HG02943 (cell line): Measurements from ENCODE around the gene OSM.

Experiments used
- ATAC-seq: cut with Tn5 transposase; IDR thresholded peaks from one replicate; pipeline ENCODE4 v1.9.1; 2021; ENCODE audit warnings: mild to moderate bottlenecking, low read depth, moderate library complexity; ENCODE audit not compliant: unreplicated experiment

Gene OSM

DNA sequence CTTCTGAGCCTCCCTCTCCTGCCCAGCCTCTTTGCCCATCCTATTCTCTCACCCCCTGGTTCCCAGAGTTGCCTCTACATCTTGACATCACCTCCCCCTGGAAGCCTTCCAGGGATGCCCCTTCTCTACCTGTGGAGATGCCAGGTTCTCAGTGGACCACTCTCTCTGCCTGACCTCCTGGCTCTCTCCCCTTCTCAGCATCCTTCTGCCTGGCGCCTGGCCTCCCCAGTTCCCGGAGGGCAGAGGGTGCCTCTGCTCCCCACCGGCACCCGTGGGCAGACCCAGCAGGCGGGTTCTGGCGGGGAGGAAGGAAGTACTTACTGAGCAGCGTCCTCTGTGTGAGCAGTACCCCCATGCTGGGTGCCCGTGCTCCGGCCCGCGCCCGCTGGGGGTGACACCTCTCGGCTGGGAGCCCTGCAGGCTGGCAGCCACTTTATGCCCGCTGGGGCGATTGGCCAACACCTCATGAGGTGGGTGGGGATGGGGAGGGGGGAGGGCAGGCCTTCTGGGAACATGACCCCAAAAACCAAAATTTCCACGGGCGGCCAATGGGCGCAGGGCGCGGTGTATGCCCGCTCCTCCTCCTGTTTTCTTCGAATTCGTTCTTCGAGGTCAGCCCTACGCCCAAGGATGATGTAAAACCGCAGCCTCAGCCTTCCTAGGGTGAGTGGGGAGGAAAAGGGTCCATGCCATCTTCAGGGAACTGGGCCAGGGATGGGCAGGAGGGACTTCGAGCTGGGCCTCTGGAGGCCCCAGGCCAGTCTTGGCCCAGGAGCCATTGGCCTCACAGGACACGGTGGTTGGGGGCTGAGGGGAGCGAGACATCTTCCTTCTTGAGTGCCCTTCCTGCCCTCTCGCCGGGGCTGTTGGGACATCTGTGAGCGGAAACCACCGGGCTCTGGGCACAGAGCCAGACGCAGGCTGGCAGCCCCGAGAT, at the start of gene OSM:
Gene OSM (minus strand): TSS at position 407 of the 937 bp plus-strand sequence. CDS start 52 bp downstream, at position 355.
- no peak for ATAC-seq

DNA sequence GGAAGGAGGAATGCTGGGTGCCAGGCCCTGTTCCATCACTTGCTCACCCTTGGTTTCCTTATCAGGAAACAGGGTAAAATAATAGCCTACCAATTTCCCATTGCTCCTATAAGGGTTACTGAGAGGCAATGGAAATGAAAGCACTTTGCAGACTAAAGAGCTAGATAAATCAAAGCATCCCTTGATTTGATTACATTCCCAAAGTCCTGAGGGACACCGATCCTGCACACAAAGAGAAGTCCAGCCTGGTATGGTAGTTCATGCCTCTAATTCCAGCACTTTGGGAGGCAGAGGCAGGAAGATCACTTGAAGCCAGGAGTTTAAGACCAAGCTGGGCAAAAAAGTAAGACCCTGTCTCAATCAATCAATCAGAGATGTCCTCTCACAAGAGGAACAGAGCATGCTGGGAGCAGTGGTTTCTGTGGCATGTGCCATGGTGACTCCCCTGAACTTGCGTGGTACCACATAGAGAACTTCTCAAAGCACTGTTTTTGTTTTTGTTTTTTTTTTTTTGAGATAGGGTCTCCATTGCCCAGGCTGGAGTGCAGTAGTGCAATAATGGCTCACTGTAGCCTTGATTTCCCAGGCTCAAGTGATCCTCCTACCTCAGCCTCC, 49.4 kb upstream of the OSM start:
- no peak for ATAC-seq

DNA sequence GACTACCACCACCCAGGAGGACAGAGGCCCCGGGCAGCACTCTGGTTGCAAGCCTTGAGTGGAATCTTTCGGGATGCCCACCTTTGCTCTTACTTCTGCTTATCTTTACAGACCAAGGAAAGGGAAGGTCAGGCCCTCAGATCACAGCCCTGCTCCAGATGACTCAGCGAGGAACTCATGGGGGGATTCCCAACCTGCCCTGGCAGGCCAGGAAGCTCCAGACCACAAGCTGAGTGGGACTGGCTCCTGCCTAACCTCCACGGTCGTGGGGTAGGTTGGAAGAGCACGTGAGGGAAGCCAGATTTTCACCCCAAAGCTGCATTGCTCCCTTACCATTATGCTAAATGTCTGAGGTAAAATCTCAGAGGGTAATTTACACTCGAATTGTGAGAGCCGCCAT, 48.3 kb upstream of the OSM start:
- ATAC-seq: no peak

DNA sequence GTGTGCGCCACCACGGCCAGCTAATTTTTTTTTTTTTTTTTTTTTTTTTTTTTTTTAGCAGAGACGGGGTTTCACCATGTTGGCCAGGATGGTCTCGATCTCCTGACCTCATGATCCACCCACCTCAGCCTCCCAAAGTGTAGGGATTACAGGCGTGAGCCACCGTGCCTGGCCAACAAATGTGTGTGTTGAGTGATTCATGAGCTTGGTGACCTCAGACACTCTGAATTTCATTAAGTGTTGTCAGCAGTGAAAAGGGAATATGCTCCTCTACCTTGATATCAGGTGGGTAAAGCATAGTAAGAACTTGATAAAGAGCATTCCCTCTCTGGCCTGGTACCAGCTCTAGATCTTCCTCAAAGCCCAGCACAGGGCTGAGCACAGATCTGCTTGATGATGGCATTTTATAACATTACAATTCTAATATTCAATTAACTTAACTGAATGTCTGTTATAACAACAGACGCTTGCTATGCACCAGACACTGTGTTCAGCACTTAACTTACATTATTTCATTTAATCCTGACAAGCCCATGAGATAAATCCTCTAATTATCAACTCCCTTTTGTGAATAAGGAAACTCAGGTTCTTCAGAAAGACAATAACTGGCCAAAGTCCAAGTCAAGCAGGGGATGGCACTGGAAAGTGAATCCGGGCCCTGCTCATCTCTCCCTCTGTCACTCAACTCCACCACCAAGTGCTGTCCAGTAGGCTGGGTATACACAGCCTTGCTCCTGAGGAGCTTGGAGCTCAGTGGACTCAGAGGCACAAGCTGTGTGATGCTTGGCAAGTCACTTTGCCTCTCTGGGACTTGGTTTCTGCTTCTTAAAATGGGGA, 47.1 kb upstream of the OSM start:
- no peak for ATAC-seq

DNA sequence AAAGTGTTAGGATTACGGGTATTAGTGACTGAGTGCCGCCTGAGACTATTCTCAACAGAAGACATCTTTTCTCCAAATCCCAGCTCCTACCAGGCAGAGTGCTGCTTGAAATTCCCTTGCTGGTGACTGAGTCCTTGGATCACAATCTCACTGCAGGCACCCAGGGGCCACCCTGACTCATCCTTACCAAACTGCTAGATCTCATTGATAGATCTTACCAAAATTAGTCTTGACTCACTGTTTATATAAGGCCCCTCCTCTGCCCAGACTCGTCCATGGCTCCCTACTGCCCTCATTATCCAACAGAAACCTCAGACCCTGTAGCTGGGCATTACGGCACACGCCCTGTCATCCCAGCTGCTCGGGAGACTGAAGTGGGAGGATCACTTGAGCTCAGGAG, 45.4 kb upstream of the OSM start:
- ATAC-seq: no peak

DNA sequence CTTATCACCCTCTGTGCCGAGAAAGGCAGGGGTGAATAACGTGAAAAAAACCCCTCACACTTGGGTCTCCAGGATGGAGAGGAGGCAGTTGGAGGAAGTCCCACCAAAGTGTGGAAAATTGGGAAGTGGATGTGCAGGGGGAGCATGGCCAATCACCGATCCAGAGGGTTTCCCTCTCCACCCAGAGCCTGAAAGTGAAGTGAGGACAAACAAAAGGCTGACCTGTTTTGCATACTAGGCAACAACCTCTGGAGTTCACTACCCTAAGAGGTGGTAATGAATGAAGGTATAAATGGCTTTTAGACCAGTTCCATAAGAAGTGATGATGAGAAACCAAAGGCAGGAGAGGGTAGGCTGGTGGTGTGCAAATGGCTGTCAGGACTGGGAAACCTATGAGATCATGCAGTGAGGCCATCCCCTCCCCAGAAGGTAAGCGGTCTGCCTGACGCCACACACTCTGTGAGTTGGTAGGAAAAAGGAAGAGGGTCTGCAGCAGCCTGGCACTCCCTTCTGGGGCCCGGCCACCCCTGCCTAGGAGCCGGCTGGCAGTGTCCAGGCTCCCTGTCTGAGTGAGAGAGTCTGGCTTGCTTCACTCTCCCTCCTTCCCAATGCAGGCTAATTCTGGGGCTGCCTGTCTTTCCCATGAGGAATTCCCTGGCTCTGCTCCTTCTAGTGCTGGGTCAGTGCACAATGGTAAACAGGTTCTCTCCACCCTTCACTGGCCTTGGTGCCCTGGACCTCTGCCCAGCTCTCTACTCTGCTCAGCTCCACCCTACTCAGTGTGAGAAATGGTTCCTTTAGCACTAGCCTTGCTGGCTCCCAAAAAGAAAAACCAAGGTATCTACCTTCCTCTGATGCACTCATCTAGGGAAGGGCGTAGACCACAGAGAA, 44.5 kb upstream of the OSM start:
- no peak for ATAC-seq

DNA sequence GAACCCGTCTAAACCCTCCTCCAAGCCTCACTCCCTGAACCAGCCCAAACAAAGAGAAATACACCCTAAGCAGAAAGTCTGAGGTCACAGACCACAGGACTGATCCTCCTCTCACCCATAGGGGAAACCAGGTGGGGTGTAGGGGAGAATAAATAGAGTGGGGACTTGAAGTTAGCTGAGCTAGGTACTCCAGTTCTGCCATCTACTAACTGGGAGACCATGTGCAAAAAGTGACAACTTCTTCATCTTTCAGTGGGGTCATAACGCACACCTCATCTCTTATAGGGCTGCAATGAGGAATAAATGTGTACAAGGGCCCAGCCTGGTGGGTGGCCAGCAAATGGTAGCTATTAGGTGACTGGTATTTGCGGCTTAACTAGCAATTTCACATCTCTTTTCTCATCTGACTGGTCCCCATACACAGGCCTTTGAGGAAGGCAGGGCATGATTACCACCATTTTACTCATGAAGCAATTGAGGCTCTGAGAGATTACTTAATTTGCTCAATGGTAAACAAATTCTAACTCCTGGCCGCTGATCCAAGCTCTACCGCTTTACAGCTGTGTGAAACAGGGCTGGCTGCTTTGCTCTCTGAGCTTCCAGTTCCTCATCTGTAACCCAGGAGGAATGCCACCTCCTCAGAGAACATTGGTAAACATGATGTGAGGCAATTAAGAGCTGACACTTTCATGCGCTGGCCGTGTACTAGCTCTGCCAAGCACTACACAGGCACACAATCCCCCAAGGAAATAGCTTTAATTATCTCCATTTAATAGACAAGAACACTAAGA, 43.5 kb upstream of the OSM start:
- ATAC-seq: no peak

DNA sequence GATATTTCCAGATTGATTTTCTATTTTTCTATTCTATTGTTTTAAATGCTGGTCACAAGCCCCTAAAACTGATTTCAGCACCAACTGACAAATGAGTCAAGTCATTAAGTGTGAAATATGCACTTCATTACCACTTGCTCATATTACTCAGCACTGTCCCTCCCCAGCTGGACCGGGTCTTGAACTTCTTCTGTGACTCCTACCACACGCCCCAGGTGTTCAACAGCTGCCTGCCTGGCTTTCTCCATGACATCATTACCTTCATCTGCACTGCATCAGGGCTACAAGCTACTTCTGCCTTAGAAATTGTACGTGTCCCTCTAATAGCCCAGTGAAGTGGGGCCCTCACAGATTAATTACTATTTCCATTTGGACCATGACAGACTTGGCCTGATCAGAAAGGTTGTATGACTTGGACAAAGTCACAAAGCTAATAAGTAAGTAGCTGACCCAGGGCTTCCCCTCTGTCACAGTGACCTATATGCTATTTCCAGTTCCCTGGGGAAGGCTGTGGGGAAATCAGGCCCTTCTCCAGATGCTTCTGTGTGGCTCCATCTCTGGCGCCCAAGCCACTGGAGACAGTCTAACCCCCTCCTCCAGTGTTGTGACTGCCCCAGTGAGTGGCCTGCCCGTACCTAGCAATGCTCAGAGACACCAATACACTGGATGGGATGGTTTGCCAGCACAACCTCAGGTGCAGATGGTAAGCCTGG, 42.0 kb upstream of the OSM start:
- no peak for ATAC-seq

DNA sequence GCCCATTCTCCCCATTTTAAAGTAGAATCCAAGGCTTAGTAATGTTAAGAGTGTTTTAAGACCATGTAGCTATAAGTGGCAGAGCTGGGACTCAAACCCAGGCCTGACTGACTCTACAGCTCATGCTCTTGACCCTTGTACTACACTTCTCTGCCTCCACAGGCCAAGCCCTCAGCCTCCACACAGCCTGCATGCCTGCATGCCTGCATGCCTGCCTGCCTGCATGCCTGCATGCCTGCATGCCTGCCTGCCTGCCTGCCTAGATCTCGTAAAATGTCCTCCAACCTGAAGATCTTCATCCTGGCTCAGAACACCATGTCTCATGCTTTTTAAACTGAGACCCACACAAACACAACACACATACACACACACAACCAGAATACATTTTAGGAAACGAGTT, 41.4 kb upstream of the OSM start:
- no peak for ATAC-seq

DNA sequence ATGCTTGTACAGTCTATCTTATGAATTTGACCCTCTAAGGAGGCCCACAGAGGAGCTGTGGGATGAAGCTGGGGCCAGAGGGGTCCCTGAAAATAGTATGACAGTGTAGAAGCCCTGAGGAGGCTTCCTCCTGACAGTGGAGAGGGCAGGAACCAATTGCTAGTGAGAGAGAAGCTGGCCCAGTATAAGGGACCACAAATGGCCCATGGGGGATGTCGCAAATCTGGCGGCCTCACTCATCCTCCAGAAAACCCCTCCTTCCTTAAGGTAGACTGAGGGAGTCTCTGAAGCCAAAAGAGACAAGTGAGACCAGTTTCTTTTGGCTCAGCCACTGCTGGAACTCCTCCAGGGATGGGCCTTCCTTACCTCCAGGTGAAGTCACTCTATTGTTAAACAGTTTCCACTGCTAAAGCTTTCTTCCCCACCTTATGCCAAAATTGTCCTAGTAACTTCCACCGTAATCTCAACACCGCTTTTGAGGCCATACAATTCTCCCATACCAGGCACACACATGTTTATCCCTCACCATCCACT, 40.5 kb upstream of the OSM start:
- ATAC-seq: no peak

DNA sequence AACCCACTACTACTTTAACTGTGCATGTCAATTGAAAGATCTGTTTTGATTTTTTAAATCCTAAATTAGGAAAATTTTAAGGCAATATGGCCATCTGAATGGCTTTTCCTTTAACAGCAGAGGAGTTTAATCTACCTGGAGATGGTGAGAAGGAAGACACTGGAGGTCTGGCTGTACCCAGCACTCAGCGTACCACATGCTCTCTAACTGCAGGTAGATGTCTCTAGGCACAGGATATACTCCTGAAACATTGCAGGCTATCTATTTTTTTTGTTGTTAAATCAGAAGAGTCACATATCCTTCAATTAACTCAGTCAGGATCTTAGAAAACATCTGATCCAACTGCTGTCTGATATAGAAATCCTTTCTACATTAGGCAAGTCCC, 40.0 kb upstream of the OSM start:
- ATAC-seq: no peak

DNA sequence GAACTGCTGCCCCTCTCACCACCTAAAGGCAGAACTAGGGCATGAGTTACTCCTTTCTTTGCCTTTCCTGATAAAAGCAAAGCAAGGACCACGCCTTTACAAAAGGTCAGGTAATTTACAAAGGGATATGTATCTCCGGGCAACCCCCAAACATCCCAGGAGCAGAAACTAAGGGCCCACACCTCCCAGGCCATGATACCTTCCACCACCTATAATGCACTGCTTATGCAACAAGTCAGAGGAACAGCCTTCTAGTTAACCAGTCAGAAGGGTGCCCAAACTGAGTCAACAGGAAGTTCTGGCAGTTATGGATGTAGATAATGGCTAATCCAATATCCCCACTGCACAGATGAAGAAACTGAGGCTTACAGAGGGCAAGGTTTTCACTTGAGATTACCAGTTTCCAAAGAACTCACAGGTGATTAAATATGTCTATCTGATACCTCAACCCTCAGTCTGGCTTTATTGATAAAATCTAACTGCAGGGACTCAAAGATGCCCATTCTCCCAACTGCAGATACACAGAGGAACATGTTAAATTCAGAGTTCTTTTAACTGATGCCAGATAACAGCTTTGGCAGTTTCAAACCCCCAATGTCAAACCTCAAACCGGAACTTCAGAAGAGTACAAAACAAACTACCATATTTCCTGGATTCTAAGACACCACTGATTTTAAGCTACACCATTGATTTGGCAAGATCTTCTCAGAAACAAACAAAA, 39.4 kb upstream of the OSM start:
- ATAC-seq: no peak

DNA sequence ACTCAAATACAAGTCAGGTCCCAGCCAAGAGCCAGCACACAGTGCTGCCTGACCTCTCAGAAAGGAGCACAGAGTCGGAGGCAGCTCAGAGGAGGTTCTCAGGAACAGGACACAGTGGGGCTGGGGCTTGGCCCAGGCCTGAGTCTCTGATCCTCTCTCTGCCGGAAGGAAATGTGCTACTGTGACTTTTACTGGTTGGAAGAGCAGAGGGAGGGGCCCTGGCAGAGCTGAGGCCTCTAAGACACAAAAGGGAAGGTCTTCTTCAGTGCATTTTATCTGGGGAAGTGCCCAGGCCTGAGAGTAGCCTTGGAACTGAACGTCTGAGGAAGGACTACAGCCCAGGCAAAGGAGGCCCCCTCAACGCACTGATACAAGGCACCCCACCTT, 38.9 kb upstream of the OSM start:
- ATAC-seq: no peak

DNA sequence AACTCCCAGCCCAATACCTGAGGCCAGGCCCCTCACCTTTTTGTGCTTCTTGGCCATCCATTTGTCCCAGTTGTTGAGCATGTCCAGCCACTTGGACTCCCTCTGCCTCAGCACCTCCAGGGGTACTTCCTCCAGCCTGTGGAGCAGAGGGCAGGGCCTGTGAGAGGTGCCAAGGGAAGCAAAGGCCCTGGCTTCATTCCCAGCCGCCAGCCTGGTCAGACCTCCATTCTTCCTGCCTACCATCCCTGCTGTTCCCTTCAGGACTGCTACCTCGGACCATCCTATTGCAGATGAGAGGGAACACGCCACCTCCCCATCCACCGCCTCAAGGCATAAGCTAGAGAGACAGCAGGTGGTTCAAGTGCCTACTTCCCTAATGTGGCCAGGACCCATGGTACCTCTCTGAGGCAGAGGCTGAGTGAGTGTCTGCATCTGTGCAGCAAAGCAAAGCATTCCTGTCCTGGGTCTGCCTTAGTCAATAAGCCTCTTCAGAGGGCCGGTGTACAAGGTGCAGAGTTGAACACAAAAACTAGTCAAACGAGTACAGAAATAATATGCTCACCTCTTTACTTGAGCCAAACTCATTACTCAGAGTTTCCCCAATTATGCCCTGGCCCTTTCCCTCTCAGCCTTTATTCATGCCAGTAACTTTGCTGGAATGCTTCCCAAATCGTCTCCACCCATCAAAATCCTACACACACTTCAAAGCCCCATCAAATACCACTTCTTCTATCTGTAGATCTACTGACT, 38.0 kb upstream of the OSM start:
- no peak for ATAC-seq

DNA sequence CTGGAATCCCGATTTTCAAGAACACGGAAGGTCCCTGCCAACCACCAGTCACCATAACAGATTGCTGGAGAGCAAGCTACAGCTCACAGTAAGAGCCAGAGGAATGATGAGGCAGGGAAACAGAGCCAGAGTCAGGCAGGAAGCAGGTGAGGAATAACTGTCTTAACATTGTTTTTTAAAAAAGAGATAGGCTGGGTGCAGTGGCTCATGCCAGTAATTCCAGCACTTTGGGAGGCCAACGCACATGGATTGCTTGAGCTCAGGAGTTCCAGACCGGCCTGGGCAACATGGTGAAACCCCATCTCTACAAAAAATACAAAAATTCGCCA, 36.1 kb upstream of the OSM start:
- no peak for ATAC-seq

DNA sequence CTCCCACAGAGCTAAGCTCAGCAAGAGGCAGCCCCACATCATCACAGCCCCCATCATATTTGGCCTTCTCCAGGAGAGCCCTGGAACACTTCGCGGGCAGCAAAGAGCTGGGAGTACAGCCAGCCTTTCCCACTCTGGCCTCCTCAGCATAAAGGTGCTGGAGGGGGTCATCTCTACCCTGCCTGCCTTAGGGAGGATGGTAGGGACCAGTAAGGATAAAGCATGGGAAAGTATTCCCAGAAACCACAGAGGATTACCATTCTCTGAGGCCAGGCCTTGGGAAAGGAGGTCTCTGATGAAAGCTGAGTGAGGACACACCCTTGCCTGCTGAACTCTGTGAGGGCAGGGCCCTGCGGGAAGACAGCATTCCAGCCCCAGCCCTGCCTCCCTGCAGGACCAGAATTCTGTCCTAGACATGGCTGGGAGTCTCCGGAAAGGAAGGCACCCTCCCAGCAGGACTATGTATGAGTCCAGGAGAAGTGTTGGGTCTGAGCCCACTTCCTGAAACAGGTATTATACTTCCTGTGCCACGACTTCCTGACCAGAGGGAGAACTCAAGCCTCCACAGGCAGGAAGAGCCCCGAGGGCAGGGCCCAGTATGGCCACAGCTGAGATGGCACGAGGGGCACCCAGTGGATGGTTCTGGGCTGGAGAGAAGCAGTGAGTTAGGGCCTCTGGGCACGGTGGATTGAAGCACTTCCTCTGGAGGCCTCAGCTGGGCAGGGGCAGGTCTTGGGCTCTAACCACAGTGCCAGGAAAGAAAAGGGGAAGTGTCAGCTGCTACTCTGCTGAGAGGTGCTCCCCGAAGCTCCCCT, 35.6 kb upstream of the OSM start:
- ATAC-seq: no peak

DNA sequence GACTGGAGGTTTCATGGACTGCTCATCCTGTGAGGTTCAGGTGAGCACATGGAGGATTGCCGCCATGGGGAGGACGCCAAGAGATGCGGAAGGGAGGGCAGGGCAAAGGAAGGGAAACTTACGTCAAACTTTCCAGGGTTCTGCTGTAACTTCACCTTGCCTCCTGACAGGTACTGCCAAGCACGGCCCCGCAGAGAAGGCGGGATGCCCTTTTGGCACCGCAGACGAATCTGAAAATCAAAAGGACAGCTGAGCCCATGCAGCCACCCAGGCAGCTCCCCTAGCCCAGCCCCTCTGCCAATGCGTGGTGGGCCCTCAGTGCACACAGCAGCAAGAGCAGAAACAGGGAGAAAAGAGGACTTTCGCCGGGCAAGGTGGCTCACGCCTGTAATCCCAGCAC, 32.7 kb upstream of the OSM start:
- ATAC-seq: no peak
